HT1080 (cell line): ENCODE data around the gene LARP4B. TPM values are rescaled to one million over a fixed set of nuclear protein-coding genes. Genes with fewer than 3 reads are reported as not detected.
A peak's percentile ranks its signal among the peaks of the same experiment; 100 is the strongest.
"Not testable (repeated sequence)": the region's sequence is repeated elsewhere in the genome, so short reads cannot be mapped to it uniquely, and the experiment has no call there.

Source experiments
- DNase-seq: peaks from one replicate; pipeline ENCODE4 v3.0.0-alpha.2; 2015; ENCODE audit warnings: low read depth
- total RNA-seq: library from RNA; depleted of rRNA; stranded (reverse); fragments of >200 nt; shearing (Covaris generic); gene quantifications from 2 replicates; pipeline ENCODE4 v1.2.3, GENCODE V29; 2014

Gene LARP4B
- total RNA-seq, 1 experiment from 2014 or later, result 62.7 TPM

GRCh38 chr10:958856-959255 lies 27.4 kb upstream of the LARP4B start:
- DNase-seq, result no peak

- no peak for DNase-seq
These were observed 26.6 kb upstream of the LARP4B start for GRCh38 chr10:958106-958505.

DNA sequence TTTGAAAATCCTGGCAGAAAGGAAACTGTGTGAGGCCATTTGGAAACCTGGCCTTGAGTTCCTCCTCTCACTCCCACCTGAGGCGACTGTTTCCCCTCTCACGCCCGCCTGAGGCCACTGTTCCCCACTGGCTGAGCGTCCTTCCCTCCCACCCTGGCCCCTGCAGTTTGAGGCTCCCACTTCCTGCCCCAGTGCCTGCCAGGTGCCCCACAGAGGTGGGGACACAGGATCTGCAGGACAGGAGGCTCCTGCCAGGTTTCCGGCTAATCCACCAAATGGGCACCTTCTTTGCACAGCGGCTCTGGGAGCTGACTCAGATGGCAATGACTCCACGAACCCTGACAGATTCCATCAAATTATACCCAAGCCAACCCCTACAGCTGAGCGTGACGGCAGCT lies 24.3 kb upstream of the LARP4B start:
- no peak for DNase-seq

- no peak for DNase-seq
These were observed 23.8 kb upstream of the LARP4B start for GRCh38 chr10:955127-955819.

- DNase-seq, result no peak
These were observed 22.9 kb upstream of the LARP4B start for GRCh38 chr10:954396-954795.

DNA sequence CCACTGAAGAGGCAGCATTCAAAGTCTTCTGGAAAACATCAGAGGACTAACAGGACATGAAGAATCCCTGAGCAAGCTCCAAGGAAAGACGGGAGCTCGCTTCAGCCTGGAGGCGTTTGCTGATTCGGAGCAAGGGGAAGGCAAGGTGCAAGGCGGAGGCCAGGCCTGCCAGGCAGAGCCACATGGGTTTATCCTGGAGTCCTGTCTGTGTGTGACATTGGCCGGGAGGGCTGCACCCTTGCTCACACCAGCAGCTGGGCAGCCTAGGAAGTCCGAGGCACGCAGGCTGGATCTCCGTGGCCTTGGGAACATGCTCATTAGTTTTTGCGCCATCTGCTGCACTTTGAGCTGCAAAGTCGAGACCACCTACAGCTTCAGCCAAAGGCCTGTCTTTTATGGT lies 22.3 kb upstream of the LARP4B start:
- DNase-seq, result no peak

DNA sequence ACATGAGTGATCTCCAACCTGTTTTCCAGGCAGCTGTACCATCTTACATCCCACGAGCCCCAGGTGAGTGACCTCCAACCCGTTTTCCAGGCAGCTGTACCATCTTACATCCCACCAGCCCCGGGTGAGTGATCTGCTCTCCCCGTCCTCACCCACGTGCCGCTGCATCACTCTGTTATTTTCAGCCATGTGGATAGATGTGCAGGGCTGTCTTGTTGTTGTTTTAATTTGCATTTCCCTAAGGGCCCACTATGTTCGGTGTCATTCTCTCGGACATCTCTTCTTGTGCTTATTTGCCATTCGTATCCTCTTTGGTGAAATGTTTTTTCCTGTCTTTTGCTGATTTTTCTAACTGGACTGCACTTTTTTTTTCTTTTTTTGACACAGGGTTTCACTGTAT lies 17.9 kb upstream of the LARP4B start:
- DNase-seq, result no peak

- no peak for DNase-seq
These were observed 16.8 kb upstream of the LARP4B start for GRCh38 chr10:948347-948746.

GRCh38 chr10:947881-948280 lies 16.4 kb upstream of the LARP4B start:
- no peak for DNase-seq

GRCh38 chr10:947051-947450 lies 15.5 kb upstream of the LARP4B start:
- DNase-seq, result no peak

- no peak for DNase-seq
These were observed 14.3 kb upstream of the LARP4B start for GRCh38 chr10:945778-946177.

GRCh38 chr10:944034-944831 lies 12.7 kb upstream of the LARP4B start:
- peak; percentile 50 for DNase-seq

DNA sequence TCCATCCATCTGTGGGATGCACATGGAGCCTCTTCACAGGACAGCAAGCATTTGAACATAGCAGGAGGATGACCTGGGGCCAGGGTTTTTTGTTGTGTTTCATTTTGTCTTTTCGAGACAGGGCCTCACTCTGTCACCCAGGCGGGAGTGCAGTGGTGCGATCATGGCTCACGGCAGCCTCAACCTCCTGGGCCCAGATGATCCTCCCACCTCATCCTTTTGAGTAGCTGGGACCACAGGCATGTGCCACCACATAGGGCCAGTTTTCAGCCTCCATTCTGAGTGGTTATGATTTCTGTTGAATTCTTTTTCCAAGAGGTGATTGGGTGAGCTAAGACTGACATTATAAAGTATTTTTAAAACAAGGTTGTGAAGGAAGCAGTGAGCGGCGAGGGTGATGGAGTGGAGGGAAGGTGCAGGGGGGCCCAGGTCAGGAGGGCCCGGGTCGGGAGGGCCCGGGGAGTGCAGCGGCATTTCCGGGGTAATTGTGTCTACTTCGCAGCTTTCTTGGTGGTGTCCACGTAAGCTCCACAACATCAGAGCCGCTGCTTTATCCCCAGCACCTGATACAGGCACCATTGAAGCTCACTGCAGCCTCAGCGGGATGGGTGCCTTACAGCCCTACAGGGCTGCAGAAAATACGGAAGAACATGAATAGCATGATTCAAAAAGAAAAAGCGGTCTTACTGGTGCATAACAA lies 12.0 kb upstream of the LARP4B start:
- no peak for DNase-seq

DNA sequence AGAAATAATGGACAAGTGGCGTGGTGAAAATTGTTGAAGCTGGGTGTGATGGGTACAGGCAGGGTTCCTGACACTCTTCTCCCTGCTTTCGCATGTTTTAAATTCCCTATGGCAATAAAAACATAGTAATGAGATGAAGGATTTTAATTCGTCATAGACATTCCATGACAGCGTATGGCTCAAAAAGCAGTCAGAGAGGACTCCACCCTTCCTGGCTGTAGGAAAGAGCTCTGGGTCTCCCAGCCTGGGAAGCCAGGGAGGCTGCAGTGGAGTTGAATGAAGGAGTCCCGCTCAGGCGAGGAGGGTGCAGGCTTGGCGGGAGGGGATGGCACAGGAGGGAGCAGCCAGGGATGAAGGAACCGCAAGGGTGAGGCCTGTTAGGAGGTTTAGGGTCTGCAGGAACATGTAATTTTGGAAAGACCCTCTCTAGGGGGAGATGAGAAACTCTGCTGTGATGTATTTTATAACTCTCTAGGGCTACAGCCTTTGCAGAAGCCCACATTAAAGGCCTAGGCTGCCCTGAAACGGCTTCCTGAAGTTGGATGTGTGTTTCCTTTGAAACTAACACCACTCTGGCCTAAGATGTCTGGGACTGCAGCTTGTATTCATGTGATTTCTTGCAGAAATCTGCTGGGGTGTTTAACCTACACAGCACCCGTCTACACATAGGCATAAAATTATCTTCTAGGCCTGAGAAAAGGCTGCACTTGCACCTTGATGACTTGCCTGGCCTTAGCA lies 7.6 kb upstream of the LARP4B start:
- no peak for DNase-seq

DNA sequence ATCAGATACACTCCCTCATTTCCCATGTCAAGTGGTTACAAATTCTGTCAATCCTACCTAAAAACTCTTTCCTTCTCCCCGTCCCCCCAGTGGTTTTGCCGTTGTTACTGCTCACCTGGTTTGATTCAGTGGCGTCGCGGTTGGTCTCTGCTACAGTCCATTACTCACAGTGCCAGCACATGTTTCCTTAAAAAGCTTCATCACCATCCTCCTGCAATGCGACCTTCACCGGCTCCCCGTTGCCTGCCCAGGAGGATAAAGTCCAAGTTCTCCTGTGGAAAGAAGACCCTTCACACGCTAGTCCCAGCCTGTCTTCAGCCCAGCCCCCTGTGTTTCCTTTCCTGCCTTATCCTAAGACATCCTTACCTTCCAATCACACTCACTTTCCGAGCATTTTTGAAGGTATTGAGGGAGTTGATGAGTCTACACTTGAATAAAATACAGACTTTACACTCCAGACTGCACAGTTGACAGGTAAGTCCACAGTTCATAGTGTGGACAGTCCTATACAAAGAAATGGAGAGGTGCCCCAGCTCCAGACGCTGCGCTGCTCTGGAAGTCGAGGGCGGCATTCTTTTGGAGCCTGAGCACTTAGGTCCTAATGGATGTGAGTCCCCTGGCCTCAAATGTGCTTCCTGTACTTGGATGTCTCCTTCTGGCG lies 3.4 kb upstream of the LARP4B start:
- no peak for DNase-seq

DNA sequence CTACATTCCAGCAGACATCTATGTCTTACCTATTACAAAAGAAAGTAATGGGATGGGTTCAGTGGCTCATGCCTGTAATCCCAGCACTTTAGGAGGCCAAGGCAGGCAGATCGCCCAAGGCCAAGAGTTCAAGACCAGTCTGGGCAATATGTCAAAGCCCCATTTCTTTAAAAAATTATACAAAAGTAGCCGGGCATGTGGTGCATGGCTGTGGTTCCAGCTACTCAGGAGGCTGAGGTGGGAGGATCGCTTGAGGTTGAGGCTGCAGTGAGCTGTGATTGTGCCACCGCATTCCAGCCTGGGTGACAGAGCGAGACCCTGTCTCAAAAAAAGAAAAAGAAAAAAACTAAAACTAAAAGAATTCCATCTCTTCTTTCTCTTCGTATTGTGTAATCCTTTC lies 2.7 kb upstream of the LARP4B start:
- DNase-seq, result not testable (repeated sequence)

- DNase-seq, result no peak
These were observed 1.1 kb upstream of the LARP4B start for GRCh38 chr10:932589-932988.

DNA sequence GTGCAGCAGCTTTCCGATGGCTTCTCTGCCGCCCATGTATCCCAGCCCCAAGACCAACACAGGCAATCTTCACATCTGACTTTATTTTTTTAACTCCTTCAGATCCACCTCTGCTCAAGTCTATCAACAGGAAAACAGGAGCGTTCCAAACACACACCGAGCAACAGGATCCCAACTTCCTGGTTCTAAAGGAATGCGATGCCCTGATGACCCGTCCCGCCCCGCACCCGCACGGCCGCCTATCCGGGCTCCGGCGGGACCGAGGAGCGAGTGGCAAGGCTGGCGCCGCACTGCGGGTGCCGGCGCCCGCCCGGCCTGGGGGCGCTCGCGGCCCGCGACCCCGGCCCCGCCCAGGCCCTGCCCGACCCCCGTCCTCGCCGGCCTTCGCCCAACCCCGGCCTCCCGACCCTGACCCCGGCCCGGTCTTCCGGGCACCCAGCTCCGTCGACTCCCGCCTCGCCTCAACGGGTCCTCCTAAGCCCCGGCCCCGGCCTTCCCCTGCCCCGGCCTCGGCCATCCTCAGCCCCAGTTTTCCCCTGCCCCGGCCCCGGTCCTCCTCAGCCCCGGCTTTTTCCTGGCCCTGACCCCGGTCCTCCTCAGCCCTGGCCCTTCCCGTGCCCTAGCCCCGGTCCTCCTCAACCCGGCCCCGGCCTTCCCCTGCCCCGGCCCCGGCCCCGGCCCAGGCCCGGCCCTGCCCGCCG lies 730 bp downstream of the LARP4B start:
- DNase-seq, result peak; percentile 38

DNA sequence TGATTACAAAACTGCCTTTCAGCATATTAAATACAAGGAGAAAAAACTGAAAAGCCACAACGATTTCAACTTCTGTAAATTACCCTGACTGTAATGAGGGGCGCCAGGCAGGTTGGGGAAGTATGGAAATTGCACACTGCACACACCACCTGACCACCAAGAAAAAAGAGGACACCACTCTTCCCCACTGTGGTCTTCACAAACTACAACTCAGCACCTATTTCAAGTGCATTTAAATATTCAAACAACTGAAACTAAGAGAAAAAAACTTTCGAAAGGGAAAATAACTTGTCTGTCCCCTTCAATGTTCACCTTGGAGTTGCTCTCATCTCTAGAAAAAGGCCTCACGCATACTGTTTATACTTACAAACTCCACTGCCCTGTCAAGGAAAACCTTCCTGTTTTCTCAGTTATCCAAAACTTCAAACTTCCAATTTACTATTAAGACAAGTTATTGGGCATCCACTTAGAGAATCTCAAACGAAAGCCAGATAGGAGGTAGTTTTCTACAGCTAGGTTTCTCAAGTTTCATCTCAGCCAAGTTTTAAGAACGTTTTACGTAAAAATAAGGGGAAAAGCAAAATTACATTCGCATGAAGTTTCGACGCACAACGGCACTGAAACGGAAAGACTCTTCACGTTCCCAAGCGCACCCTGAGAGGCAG lies 1.4 kb downstream of the LARP4B start:
- DNase-seq, result no peak

- no peak for DNase-seq
These were observed 4.4 kb downstream of the LARP4B start for GRCh38 chr10:927131-927530.
